Stomach (tissue), 4 donors: ENCODE measurements around the gene LACC1.

Experiments
- CTCF ChIP-seq, 7 experiments: fragments of 450-650 bp in 4 of 7; fragments of 200-600 bp in 3 of 7; sonication (generic) in 3 of 7; IDR thresholded peaks; one replicate each; pipeline ENCODE4 v1.5.1; 2016 to 2019; ENCODE audit warnings: antibody characterized with exemption in 7 of 7, control low read depth in 2 of 7, mild to moderate bottlenecking in 1 of 7
- EP300 ChIP-seq: sonication (generic); formaldehyde crosslinking; IDR thresholded peaks from one replicate; pipeline ENCODE4 v1.6.1; 2017; ENCODE audit warnings: antibody characterized with exemption
- POLR2AphosphoS5 ChIP-seq, 3 donors: sonication (generic); formaldehyde crosslinking; IDR thresholded peaks; one replicate each; pipeline ENCODE4 v1.6.1; 2016; ENCODE audit warnings: antibody characterized with exemption in 3 of 3

DNA sequence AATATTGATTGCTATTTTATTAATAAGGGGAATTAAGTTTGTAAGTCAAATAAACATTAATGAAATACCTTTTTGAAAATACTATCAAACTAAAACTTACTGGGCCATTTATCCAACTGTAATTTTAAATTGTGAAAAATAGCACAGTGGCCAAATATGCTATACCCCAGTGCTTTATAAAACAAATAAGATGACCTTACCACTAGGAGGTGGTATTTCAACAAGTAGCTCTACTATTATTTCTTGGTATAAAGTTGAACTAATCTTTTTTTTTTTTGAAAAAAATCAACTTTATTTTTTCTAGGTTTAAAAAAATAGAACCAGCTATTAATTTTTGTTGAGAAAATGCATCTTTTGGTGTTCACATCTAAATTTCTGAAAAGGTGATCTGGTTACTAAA is 14.7 kb downstream of the LACC1 start:
- no peak for TF ChIP-seq CTCF (IDR thresholded peaks at IDR 0.05)
- no peak for TF ChIP-seq EP300
- no peak for TF ChIP-seq POLR2AphosphoS5 (IDR thresholded peaks at IDR 0.05)
